Gastrocnemius medialis (tissue), 4 donors: ENCODE data around the gene SRGAP3. TPM values are rescaled to one million over a fixed set of nuclear protein-coding genes. Genes with fewer than 3 reads are reported as not detected.

ENCODE experiments used
- ATAC-seq, 2 donors: fragments of 150-250 bp; one replicate each; pipeline ENCODE4 v1.9.1; 2016
- DNase-seq, 2 donors: peaks; one replicate each; pipeline ENCODE4 v3.0.0-alpha.2; 2019
- H3K27ac ChIP-seq, 4 donors: fragments of 200-600 bp; sonication (generic); 1 replicate in 1 of 4; 2 replicates in 3 of 4; pipeline ENCODE4 v1.5.1; 2016 to 2018; ENCODE audit warnings: mild to moderate bottlenecking in 2 of 4, moderate library complexity in 1 of 4
- H3K27me3 ChIP-seq, 3 donors: fragments of 200-600 bp; sonication (generic) in 2 of 3; 1 replicate in 1 of 3; 2 replicates in 2 of 3; pipeline versions ENCODE4 v1.5.1 to v1.6.0; 2016 to 2019; ENCODE audit warnings: mild to moderate bottlenecking in 1 of 3, moderate library complexity in 1 of 3
- H3K36me3 ChIP-seq, 2 donors: fragments of 200-600 bp; sonication (generic) in 1 of 2; one replicate each; pipeline ENCODE4 v1.5.1; 2017 to 2018
- H3K4me1 ChIP-seq, 2 donors: fragments of 200-600 bp; sonication (generic) in 1 of 2; one replicate each; pipeline ENCODE4 v1.5.1; 2016 to 2017; ENCODE audit warnings: mild to moderate bottlenecking in 2 of 2
- H3K4me3 ChIP-seq, 4 donors: fragments of 200-600 bp; sonication (generic) in 3 of 4; 1 replicate in 1 of 4; 2 replicates in 3 of 4; pipeline ENCODE4 v1.5.1; 2016 to 2019; ENCODE audit warnings: mild to moderate bottlenecking in 2 of 4
- H3K9me3 ChIP-seq, 3 donors: fragments of 200-600 bp; sonication (generic) in 2 of 3; 1 replicate in 1 of 3; 2 replicates in 2 of 3; pipeline ENCODE4 v1.5.1; 2016 to 2019
- POLR2A ChIP-seq, 2 donors: fragments of 450-650 bp; IDR thresholded peaks; one replicate each; pipeline ENCODE4 v1.6.1; 2017; ENCODE audit warnings: antibody characterized with exemption in 2 of 2, mild to moderate bottlenecking in 2 of 2, moderate library complexity in 2 of 2
- in situ Hi-C, 4 donors: fragments of 200-750 bp; cut with MboI; loops; one replicate each; pipeline versions ENCODE4 v1.15.0 to v1.8.0; 2017; ENCODE audit warnings: low sequenced_read_pairs in 4 of 4
- intact Hi-C: fragments of 100-400 bp; cut with DNase I; formaldehyde crosslinking; loops from one replicate; pipeline ENCODE4 v1.15.1; 2023; ENCODE audit warnings: low total_unique reads
- total RNA-seq, 4 donors: library from RNA; depleted of rRNA; stranded (reverse); fragments of >200 nt; gene quantifications; one replicate each; pipeline versions ENCODE4 v1.1.0 to v1.2.3, GENCODE V29; 2016
- TF ChIP-seq, protein P1 (sequence below), 5 experiments: fragments of 450-650 bp in 3 of 5; fragments of 200-600 bp in 2 of 5; sonication (generic) in 2 of 5; IDR thresholded peaks in 4 of 5; conservative IDR thresholded peaks in 1 of 5; 1 replicate in 4 of 5; 2 replicates in 1 of 5; pipeline ENCODE4 v1.5.1; 2016 to 2019; ENCODE audit warnings: antibody characterized with exemption in 5 of 5, mild to moderate bottlenecking in 3 of 5, moderate library complexity in 3 of 5

The SRGAP3 gene
- total RNA-seq, 4 donors from 2014 or later, result 1.3 to 2.3 (median 1.8) TPM

DNA sequence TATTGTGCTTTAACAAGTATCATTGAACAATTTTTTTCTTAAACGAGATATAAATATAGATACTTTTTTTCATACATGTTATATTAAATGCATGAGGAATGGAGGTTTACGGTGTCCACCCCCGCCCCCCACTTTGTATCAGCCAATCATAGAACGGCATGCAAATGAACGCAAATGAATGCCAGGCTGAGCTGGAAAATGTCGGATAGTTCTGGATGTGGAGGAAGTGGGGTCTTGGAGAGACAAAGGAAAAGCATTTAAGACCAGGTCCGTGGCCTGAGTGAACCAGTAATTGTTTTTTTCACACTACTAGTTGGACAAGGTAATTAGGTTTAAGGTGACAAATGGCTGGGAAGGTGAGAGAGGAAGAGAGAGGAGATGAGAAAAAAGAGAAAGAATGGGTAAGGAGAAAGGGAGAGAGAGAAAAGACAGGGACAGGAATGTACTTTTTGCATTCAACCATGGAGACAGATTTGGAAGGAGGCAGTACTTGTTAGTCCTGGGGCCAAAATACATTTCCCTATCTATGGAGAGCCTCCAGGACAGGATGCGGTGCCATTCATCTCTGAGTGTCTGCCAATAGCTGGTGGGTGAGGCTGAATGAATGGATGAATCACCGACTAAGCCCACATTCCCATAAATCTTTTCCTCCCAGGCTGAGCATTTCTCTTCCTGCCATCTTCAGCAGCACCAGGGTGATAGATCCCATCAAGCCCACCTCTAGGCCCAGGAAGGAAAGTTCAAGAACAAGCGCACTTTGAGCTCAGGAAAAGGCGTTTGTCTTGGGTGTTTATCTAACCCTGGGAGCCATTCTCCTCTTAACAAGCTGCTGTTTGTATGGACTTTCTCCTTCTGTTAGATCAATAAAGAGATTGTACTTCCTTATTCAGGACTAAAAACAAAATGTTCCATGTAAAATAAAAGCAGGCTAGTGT is 284.7 kb downstream of the SRGAP3 start:
- no peaks in the 10 kb centered on the region for H3K27me3 ChIP-seq
- ATAC-seq, result no peak
- in situ Hi-C loops (no loop called here), intact Hi-C loops (loop anchor here (5.0 to 10.0 kb wide), 2 partner anchors 288 to 680 kb away; partner anchors contain the start of gene MTMR14)
- H3K4me1 ChIP-seq, result peaks cover 7 to 9% of the 10 kb centered on the region in 2 donors
- H3K4me3 ChIP-seq, result no peak overlapping the region
- no peak overlapping the region for H3K27ac ChIP-seq
- H3K9me3 ChIP-seq, result no peaks in the 10 kb centered on the region
- H3K36me3 ChIP-seq, result no peaks in the 10 kb centered on the region
- no peak for DNase-seq
- no peak for TF ChIP-seq POLR2A (IDR thresholded peaks at IDR 0.05)
- TF ChIP-seq, protein P1, sequence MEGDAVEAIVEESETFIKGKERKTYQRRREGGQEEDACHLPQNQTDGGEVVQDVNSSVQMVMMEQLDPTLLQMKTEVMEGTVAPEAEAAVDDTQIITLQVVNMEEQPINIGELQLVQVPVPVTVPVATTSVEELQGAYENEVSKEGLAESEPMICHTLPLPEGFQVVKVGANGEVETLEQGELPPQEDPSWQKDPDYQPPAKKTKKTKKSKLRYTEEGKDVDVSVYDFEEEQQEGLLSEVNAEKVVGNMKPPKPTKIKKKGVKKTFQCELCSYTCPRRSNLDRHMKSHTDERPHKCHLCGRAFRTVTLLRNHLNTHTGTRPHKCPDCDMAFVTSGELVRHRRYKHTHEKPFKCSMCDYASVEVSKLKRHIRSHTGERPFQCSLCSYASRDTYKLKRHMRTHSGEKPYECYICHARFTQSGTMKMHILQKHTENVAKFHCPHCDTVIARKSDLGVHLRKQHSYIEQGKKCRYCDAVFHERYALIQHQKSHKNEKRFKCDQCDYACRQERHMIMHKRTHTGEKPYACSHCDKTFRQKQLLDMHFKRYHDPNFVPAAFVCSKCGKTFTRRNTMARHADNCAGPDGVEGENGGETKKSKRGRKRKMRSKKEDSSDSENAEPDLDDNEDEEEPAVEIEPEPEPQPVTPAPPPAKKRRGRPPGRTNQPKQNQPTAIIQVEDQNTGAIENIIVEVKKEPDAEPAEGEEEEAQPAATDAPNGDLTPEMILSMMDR (IDR thresholded peaks at IDR 0.05 in 4 of 5, conservative IDR thresholded peaks at IDR 0.05 in 1 of 5), result no peak

DNA sequence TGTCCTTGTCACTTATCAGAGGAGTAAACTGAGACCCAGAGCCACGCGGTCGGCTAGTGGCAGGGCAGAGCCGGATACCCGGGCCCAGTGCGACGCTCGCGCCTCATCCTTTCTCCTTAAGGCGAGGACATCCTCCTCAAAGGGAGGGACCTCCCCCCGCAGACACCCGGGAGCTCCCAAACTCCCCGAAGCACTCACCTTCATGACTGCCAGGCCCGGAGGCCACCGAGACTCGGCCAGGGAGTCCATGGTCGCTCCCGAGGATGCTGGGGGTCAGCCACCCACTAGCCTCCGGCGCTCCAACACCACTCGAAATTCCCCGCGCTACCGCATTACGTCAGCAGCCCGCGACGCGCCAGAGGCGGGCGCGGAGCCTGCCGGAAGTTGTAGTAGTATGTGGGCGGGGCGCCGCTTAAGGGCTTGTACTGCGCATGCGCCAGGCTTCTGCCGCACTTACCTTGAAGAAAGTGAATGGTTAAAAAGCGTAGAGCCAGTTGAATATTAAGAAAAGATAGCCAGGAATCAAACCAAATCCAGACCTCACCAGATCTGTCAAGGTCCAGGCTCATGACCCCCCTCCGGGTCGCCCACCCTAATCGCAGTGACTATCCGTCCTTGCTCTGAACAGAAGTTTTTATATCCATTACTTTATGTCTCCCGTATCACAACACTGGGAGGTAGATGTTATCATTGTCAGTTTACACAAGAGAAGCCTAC is 286.2 kb downstream of the SRGAP3 start, which contains the start of gene RAD18:
TSS of gene RAD18 (minus strand) at position 336 of the 717 bp plus-strand sequence. CDS start at position 249, 87 bp downstream.
- in situ Hi-C loops, result no loop called here
- Histone ChIP-seq H3K27me3 (no peaks in the 10 kb centered on the region), H3K36me3 (peaks cover 0 to under 1% of the 10 kb centered on the region in 2 donors), H3K4me3 (peak within 1 kb of the TSS; percentile 82 to 89 (median 88)), H3K4me1 (peaks cover 7 to 9% of the 10 kb centered on the region in 2 donors), H3K27ac (peak within 1 kb of the TSS; percentile 76 to 89 (median 81)), H3K9me3 (no peaks in the 10 kb centered on the region)
- intact Hi-C loops, result loop anchor here (5.0 to 10.0 kb wide), 2 partner anchors 289 to 682 kb away; partner anchors contain the start of gene MTMR14
- ATAC-seq (peak; percentile 98 to 99), DNase-seq (peak; percentile 63 to 86)
- TF ChIP-seq, protein P1 (IDR thresholded peaks at IDR 0.05 in 4 of 5, conservative IDR thresholded peaks at IDR 0.05 in 1 of 5), result no peak
- TF ChIP-seq POLR2A (IDR thresholded peaks at IDR 0.05), result no peak

DNA sequence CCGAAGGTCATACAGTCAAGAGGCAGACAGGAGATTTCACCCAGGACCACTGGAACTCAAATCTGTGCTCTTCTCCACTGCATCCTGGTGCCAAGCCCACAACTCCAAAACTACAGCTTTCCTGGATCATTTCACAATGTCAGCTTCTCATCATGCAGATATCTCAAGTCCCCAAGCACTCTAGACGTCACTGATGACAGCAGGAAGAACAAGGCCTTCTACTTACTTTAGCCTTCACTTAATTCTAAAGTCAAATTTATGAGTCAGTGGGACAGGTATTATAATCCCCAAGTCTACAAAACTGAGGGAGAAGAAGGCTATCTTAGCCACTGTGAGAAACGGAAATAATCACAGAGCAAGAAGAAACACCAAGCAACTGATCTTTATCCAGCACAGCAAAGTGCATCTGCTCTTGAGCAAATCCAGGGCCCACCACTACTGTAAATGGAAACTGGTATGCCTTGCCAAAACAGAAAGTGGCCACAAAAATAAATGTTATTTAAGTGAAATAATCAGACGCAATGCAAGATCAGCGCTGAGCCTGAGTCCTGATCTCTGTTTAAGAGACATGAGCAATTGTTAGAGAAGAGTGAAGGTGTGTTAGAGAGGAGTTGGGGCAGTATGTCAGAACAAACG is 287.1 kb downstream of the SRGAP3 start:
- intact Hi-C loops (loop anchor here (5.0 to 10.0 kb wide), 2 partner anchors 290 to 682 kb away; partner anchors contain the start of gene MTMR14), in situ Hi-C loops (no loop called here)
- ATAC-seq, result no peak

DNA sequence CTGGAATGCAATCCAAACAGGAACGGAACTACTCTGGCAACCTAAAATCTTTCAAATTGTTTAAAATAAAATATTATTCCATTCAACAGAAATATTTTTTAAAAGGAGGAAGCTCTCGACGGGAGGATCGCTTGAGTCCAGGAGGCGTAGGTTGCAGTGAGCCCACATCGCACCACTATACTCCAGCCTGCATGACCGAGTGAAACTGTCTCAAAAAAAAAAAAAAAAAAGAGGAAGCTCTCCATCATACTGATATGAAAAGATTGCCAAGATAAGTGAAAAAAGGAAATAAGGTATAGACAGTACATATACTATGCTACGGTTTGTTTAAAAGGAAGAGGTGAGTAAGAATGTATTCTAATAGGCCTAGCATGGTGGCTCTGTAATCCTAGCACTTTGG is 289.8 kb downstream of the SRGAP3 start:
- no peak for ATAC-seq
- H3K4me1 ChIP-seq, result peaks cover 7 to 9% of the 10 kb centered on the region in 2 donors
- intact Hi-C loops (loop anchor here (5.0 to 10.0 kb wide), 2 partner anchors 293 to 685 kb away; partner anchors contain the start of gene MTMR14), in situ Hi-C loops (no loop called here)
- H3K36me3 ChIP-seq, result peaks cover 0 to 4% of the 10 kb centered on the region in 2 donors
- no peak for TF ChIP-seq POLR2A (IDR thresholded peaks at IDR 0.05)
- TF ChIP-seq, protein P1 (IDR thresholded peaks at IDR 0.05 in 4 of 5, conservative IDR thresholded peaks at IDR 0.05 in 1 of 5), result no peak
- H3K27ac ChIP-seq, result no peak overlapping the region
- H3K27me3 ChIP-seq, result no peaks in the 10 kb centered on the region
- DNase-seq, result no peak
- H3K4me3 ChIP-seq, result no peak overlapping the region
- H3K9me3 ChIP-seq, result no peaks in the 10 kb centered on the region

More for the DNA sequence above, 287.1 kb downstream of the SRGAP3 start:
- H3K9me3 ChIP-seq, result no peaks in the 10 kb centered on the region
- H3K27me3 ChIP-seq, result no peaks in the 10 kb centered on the region
- TF ChIP-seq POLR2A (IDR thresholded peaks at IDR 0.05), result no peak
- TF ChIP-seq, protein P1 (IDR thresholded peaks at IDR 0.05 in 4 of 5, conservative IDR thresholded peaks at IDR 0.05 in 1 of 5), result no peak
- H3K36me3 ChIP-seq, result peaks cover 0 to 4% of the 10 kb centered on the region in 2 donors
- peaks cover 7 to 9% of the 10 kb centered on the region in 2 donors for H3K4me1 ChIP-seq
- DNase-seq, result no peak
- peak overlapping the region in 1 of 4 donors; percentile 76 for H3K27ac ChIP-seq
- peak overlapping the region; percentile 82 to 89 (median 88) for H3K4me3 ChIP-seq
